HepG2 (cell line): Measurements from ENCODE around the gene DNM3.

Experiments
- EP300 ChIP-seq, 3 experiments: sonication (generic) in 1 of 3; formaldehyde crosslinking in 1 of 3; IDR thresholded peaks; 2 replicates each; pipeline versions ENCODE4 v1.5.1 to v1.6.1; 2011 to 2020; ENCODE audit warnings: low read depth in 2 of 3, low read length in 2 of 3, borderline replicate concordance in 1 of 3, improper control_type of control experiment in 1 of 3, mild to moderate bottlenecking in 1 of 3, missing genetic modification reagents in 1 of 3, moderate library complexity in 1 of 3
- FOXM1 ChIP-seq: sonication (generic); formaldehyde crosslinking; IDR thresholded peaks from 2 replicates; pipeline ENCODE4 v1.5.0; 2020; ENCODE audit warnings: missing genetic modification reagents
- GABPA ChIP-seq, 2 experiments: IDR thresholded peaks; 2 replicates each; pipeline ENCODE4 v1.6.1; 2011 to 2016; ENCODE audit warnings: low read depth in 2 of 2, low read length in 1 of 2, missing biosample characterization in 1 of 2, missing genetic modification characterization in 1 of 2
- JUND ChIP-seq: sonication (generic); formaldehyde crosslinking; IDR thresholded peaks from 2 replicates; pipeline ENCODE4 v1.8.0; 2022; ENCODE audit warnings: mild to moderate bottlenecking, missing genetic modification reagents
- MAFK ChIP-seq, 2 experiments: IDR thresholded peaks in 1 of 2; conservative IDR thresholded peaks in 1 of 2; 2 replicates each; pipeline ENCODE4 v1.6.1; 2011; ENCODE audit warnings: improper control_type of control experiment in 2 of 2, low read length in 2 of 2
- NFKBIZ ChIP-seq: IDR thresholded peaks from 2 replicates; pipeline ENCODE4 v1.6.1; 2018; ENCODE audit warnings: missing genetic modification reagents, missing compliant biosample characterization
- TCF7L2 ChIP-seq: IDR thresholded peaks from 2 replicates; pipeline ENCODE4 v1.6.1; 2011; ENCODE audit warnings: mild to moderate bottlenecking, low read depth, low read length, moderate library complexity
- ZNF768 ChIP-seq: sonication (generic); formaldehyde crosslinking; IDR thresholded peaks from 2 replicates; pipeline ENCODE4 v1.4.0; 2020; ENCODE audit warnings: missing genetic modification reagents
- TF ChIP-seq, protein P1 (sequence below): sonication (generic); formaldehyde crosslinking; IDR thresholded peaks from 2 replicates; pipeline ENCODE4 v1.4.0; 2020; ENCODE audit warnings: missing genetic modification reagents

DNA sequence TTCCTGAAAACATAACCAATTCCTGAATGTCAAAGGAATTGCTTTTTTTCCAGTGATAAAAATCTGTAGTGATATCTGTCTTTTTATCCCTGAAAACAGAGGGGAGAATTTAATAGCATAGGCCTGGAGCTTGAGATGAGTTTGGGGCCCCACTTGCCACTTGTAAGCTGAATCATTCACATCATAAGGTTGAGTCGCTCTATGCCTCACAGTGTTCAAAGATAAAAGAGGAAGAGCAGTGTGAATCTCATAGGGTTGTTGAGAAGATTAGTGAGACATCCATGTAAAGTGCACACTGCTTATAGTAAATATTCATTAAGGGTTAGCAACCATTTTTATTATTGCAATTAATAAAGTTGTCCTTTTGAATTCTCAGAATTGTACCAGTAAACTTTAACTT lies 271.3 kb downstream of the DNM3 start:
- TF ChIP-seq, protein P1, sequence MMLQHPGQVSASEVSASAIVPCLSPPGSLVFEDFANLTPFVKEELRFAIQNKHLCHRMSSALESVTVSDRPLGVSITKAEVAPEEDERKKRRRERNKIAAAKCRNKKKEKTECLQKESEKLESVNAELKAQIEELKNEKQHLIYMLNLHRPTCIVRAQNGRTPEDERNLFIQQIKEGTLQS (CRISPR knock-in tag) = no peak
- TF ChIP-seq EP300 (IDR thresholded peaks at IDR 0.05; ENCODE audit: low read depth in 2 of 2, low read length in 2 of 2) (no peak), EP300 (CRISPR knock-in tag; IDR thresholded peaks at IDR 0.05; ENCODE audit: borderline replicate concordance) (no peak), JUND (CRISPR knock-in tag) (no peak), TCF7L2 (no peak), ZNF768 (no peak), NFKBIZ (CRISPR knock-in tag) (no peak), FOXM1 (CRISPR knock-in tag) (no peak), GABPA (IDR thresholded peaks at IDR 0.05; ENCODE audit: low read depth, low read length) (no peak), GABPA (CRISPR knock-in tag; IDR thresholded peaks at IDR 0.05; ENCODE audit: low read depth) (no peak), MAFK (conservative IDR thresholded peaks at IDR 0.05 in 1 of 2, IDR thresholded peaks at IDR 0.05 in 1 of 2; ENCODE audit: low read length in 2 of 2) (no peak)
